ENCODE results near the gene GK. TPM values are rescaled to one million over a fixed set of nuclear protein-coding genes. Genes with fewer than 3 reads are reported as not detected.

GK gene
- total RNA-seq, 2 donors from 2014 or later = 8.1 to 9.6 TPM

DNA sequence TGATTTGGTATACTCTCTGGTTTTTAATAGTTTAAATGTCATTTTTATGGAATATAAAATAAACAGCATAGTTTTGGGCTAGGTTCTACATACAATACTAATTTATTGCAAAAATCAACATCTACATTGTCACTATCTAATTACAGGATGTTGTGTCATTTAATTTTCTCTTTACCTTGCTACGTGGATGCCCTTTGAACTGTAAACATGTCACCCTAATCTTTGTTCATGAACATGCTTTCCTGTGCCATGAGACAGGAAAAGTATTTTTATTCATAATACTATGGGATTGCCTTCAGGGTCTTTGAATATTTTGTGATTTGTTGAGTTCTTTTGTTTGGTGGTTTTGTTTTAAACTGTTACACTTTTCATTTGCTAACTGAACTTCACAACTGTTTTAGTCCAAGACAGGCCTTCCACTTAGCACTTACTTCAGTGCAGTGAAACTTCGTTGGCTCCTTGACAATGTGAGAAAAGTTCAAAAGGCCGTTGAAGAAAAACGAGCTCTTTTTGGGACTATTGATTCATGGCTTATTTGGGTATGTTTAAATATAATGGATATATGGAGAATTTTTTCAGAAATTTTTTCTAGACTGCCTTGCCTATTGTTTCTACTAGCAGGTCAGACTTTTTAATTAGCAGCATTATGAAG is 40.9 kb downstream of the GK start:
- no peaks in the 10 kb centered on the region for H3K9me3 ChIP-seq (ENCODE audit: control insufficient read depth, low read length, poor library complexity, severe bottlenecking)
- Mint-ChIP-seq H3K4me3 (no peak overlapping the region), H3K36me3 (ENCODE audit: low read depth) (peaks cover 2% of the 10 kb centered on the region), H3K27me3 (no peaks in the 10 kb centered on the region), H3K27ac (no peak overlapping the region), H3K4me1 (peaks cover 2% of the 10 kb centered on the region)
- DNase-seq = no peak
- no peak for ATAC-seq

GRCh38 chrX:30702736-30703135 is 49.5 kb downstream of the GK start:
- Mint-ChIP-seq H3K27ac (no peak overlapping the region), H3K27me3 (no peaks in the 10 kb centered on the region), H3K4me3 (no peak overlapping the region), H3K36me3 (ENCODE audit: low read depth) (no peaks in the 10 kb centered on the region), H3K4me1 (no peaks in the 10 kb centered on the region)
- DNase-seq (no peak), ATAC-seq (no peak)
- H3K9me3 ChIP-seq (ENCODE audit: control insufficient read depth, low read length, poor library complexity, severe bottlenecking) = no peaks in the 10 kb centered on the region

DNA sequence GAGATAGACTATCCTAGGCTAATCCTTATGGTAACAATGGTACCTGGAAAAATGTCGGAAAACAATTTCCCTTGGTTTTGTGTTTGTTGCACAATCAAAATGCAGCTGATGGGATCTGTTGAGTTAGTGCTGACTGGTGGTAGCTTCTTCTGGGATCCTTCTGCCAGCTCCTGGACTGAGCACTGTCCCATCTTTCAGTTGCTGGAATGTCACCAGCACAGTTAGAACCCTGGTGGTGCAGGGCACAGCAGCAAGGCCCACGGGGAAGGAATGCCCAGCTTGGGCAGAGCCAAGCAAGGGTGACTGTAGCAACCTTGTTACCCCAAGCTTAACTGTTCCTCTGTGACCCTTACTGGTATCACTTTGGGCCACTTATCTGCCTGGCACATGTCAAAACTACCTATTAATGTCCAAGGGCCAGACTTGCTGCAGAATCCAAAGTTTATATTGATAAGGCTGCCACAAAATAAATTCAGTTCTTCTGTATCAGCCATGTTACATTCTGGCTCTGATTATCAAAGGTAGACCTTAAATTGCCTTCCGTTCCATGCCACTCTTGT is 53.1 kb downstream of the GK start:
- no peak for DNase-seq
- Mint-ChIP-seq H3K4me3 (no peak overlapping the region), H3K27ac (no peak overlapping the region), H3K4me1 (no peaks in the 10 kb centered on the region), H3K36me3 (ENCODE audit: low read depth) (no peaks in the 10 kb centered on the region), H3K27me3 (no peaks in the 10 kb centered on the region)
- H3K9me3 ChIP-seq (ENCODE audit: control insufficient read depth, low read length, poor library complexity, severe bottlenecking) = no peaks in the 10 kb centered on the region
- ATAC-seq = no peak

- DNase-seq (no peak), ATAC-seq (no peak)
- no peaks in the 10 kb centered on the region for H3K9me3 ChIP-seq (ENCODE audit: control insufficient read depth, low read length, poor library complexity, severe bottlenecking)
- Mint-ChIP-seq H3K27ac (no peak overlapping the region), H3K27me3 (no peaks in the 10 kb centered on the region), H3K4me1 (peaks cover 3% of the 10 kb centered on the region), H3K4me3 (no peak overlapping the region), H3K36me3 (ENCODE audit: low read depth) (no peaks in the 10 kb centered on the region)
Observed at GRCh38 chrX:30712214-30712613, 59.0 kb downstream of the GK start.

GRCh38 chrX:30713061-30713525 is 59.9 kb downstream of the GK start:
- peaks cover 3% of the 10 kb centered on the region for H3K4me1 Mint-ChIP-seq
- H3K36me3 Mint-ChIP-seq (ENCODE audit: low read depth) = no peaks in the 10 kb centered on the region
- ATAC-seq (peak; percentile 79), DNase-seq (peak in 2 of 3 donors; percentile 9 to 25)
- no peaks in the 10 kb centered on the region for H3K9me3 ChIP-seq (ENCODE audit: control insufficient read depth, low read length, poor library complexity, severe bottlenecking)
- peak overlapping the region; percentile 90 for H3K27ac Mint-ChIP-seq
- no peak overlapping the region for H3K4me3 Mint-ChIP-seq
- no peaks in the 10 kb centered on the region for H3K27me3 Mint-ChIP-seq

DNA sequence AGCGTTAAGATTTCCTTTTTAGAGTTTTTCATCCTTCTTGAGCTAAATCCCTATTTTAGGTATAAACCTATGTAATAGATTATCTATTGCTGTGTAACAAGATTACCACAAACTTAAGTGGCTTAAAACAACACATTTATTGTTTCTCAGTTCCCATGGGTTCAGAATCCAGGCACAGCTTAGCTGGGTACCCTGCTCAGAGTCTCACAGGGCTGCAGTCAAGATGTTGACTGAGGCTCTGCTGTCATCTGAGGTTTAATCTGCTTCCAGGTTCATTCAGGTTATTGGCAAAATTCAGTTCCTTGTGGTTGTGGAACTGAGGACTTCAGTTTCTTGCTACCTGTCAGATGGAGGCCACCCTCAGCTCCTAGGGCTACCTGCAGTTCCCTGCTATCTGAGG is 60.9 kb downstream of the GK start:
- Mint-ChIP-seq H3K4me1 (peaks cover 3% of the 10 kb centered on the region), H3K27me3 (no peaks in the 10 kb centered on the region), H3K36me3 (ENCODE audit: low read depth) (no peaks in the 10 kb centered on the region), H3K27ac (peak overlapping the region; percentile 73), H3K4me3 (no peak overlapping the region)
- DNase-seq = no peak
- H3K9me3 ChIP-seq (ENCODE audit: control insufficient read depth, low read length, poor library complexity, severe bottlenecking) = no peaks in the 10 kb centered on the region
- no peak for ATAC-seq

GRCh38 chrX:30715976-30716375 is 62.8 kb downstream of the GK start:
- H3K4me3 Mint-ChIP-seq = no peak overlapping the region
- H3K27ac Mint-ChIP-seq = no peak overlapping the region
- H3K4me1 Mint-ChIP-seq = peaks cover 3% of the 10 kb centered on the region
- no peak for ATAC-seq
- H3K27me3 Mint-ChIP-seq = no peaks in the 10 kb centered on the region
- no peaks in the 10 kb centered on the region for H3K9me3 ChIP-seq (ENCODE audit: control insufficient read depth, low read length, poor library complexity, severe bottlenecking)
- no peaks in the 10 kb centered on the region for H3K36me3 Mint-ChIP-seq (ENCODE audit: low read depth)
- no peak for DNase-seq

DNA sequence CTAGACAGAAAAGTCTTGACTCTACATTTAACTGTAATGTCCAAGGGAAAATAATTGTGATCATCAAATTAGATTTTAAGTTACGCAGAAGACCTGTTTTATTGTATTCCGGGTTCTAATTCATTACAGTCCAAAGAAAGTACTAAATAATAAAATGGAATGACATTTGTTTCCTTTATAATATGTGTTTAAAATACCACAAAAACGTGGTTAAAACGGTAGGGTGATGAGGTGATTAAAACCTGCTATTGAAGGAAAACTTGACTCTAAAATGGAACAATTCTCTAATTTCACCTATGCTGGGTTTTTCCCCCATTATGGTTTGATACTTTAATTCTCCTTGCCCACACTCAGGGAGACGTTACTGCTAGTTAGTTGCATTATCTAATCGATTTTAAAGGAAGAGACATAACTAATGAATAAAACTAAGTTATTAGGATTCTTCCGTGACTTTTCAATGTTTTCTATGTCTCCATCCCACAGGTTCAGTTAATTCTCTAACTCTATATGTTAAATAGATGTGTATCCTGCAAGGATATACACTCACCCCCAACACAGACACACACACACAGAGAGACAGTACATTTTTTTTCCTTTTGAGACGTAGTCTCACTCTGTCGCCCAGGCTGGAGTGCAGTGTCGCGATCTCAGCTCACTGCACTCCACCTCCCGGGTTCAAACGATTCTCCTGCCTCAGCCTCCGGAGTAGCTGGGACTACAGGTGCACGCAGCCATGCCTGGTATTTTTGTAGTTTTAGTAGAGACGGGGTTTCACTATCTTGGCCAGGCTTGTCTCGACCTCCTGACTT is 80.8 kb downstream of the GK start:
- H3K9me3 ChIP-seq (ENCODE audit: control insufficient read depth, low read length, poor library complexity, severe bottlenecking) = no peaks in the 10 kb centered on the region
- Mint-ChIP-seq H3K27ac (no peak overlapping the region), H3K4me3 (no peak overlapping the region), H3K27me3 (no peaks in the 10 kb centered on the region), H3K4me1 (peaks cover 2% of the 10 kb centered on the region), H3K36me3 (ENCODE audit: low read depth) (no peaks in the 10 kb centered on the region)
- no peak for ATAC-seq
- DNase-seq = no peak

DNA sequence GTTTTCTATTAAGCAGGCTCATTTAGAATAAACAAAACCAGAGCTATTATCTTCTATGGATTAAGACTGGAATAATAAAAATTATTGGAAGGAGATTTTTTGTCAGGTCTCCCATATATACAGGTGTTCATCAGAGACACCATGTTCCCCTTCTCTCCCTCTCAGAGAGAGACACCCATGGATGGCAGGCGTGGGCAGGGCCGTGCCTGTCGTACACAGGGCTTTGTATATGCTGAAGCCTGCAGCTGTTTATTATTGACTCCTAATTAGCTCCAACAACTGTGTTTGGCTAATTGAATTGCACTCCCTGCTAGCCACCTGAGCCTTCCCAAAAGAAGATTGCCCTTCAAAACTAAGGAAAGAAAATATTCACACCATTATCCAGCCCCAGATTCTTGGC is 81.6 kb downstream of the GK start:
- no peaks in the 10 kb centered on the region for H3K27me3 Mint-ChIP-seq
- DNase-seq = no peak
- H3K27ac Mint-ChIP-seq = no peak overlapping the region
- peaks cover 2% of the 10 kb centered on the region for H3K4me1 Mint-ChIP-seq
- no peak overlapping the region for H3K4me3 Mint-ChIP-seq
- H3K9me3 ChIP-seq (ENCODE audit: control insufficient read depth, low read length, poor library complexity, severe bottlenecking) = no peaks in the 10 kb centered on the region
- H3K36me3 Mint-ChIP-seq (ENCODE audit: low read depth) = no peaks in the 10 kb centered on the region
- ATAC-seq = no peak

- peak; percentile 87 for ATAC-seq
- peaks cover 2% of the 10 kb centered on the region for H3K4me1 Mint-ChIP-seq
- H3K4me3 Mint-ChIP-seq = no peak overlapping the region
- DNase-seq = peak; percentile 30 to 59 (median 34)
- no peaks in the 10 kb centered on the region for H3K27me3 Mint-ChIP-seq
- H3K36me3 Mint-ChIP-seq (ENCODE audit: low read depth) = no peaks in the 10 kb centered on the region
- H3K9me3 ChIP-seq (ENCODE audit: control insufficient read depth, low read length, poor library complexity, severe bottlenecking) = no peaks in the 10 kb centered on the region
- no peak overlapping the region for H3K27ac Mint-ChIP-seq
Observed at GRCh38 chrX:30735839-30736238, 82.6 kb downstream of the GK start.

DNA sequence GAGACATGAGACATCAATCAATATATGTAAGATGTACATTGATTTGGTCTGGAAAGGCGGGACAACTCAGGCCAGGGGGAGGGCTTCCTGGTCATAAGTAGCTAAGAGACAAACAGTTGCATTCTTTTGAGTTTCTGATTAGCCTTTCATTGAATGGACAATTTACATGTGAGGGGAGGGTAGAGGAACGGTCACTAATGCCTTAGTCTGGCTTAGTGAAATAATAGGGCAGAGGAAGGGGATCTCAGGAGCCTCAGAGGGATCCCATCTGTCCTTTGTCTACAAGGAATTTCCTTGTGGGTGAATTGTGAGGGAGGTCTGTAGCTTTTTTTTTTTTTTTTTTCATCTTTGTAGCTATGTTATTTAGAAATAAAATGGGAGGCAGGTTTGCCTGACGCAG is 88.3 kb downstream of the GK start:
- DNase-seq (no peak), ATAC-seq (no peak)
- H3K9me3 ChIP-seq (ENCODE audit: control insufficient read depth, low read length, poor library complexity, severe bottlenecking) = no peaks in the 10 kb centered on the region
- no peaks in the 10 kb centered on the region for H3K4me1 Mint-ChIP-seq
- H3K27me3 Mint-ChIP-seq = no peaks in the 10 kb centered on the region
- H3K4me3 Mint-ChIP-seq = no peak overlapping the region
- H3K27ac Mint-ChIP-seq = no peak overlapping the region
- H3K36me3 Mint-ChIP-seq (ENCODE audit: low read depth) = no peaks in the 10 kb centered on the region

DNA sequence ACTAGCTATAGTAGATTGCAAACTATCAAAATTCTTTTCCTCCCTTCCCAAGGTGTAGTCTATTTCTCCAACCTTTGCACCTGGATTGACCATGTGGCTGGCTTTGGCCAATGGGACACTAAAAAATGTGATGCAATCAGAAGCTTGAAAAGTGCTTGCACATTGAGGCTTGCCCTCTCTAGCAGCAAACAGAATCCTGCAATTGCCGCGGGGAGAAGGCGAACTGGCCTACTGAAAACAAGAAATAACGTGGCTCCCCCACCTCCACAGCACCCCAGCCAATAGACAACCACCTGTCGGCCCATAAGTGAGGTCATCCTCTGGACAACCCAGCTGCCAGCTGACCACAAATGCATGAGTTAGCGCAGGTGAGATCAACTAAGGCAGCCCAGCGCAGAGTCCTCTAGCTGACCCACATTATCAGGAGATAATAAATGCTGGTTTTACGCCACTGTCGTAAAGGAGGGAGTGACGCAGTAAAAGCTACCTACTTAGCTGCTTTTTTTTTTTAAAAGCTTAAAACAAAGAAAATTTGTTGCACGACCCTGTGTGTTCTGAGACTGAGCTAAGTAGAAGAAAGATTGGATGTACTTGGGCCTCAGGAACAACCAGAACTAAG is 95.2 kb downstream of the GK start:
- H3K27ac Mint-ChIP-seq = no peak overlapping the region
- no peak for ATAC-seq
- no peak overlapping the region for H3K4me3 Mint-ChIP-seq
- H3K27me3 Mint-ChIP-seq = no peaks in the 10 kb centered on the region
- no peaks in the 10 kb centered on the region for H3K36me3 Mint-ChIP-seq (ENCODE audit: low read depth)
- no peak for DNase-seq
- no peaks in the 10 kb centered on the region for H3K9me3 ChIP-seq (ENCODE audit: control insufficient read depth, low read length, poor library complexity, severe bottlenecking)
- no peaks in the 10 kb centered on the region for H3K4me1 Mint-ChIP-seq

DNA sequence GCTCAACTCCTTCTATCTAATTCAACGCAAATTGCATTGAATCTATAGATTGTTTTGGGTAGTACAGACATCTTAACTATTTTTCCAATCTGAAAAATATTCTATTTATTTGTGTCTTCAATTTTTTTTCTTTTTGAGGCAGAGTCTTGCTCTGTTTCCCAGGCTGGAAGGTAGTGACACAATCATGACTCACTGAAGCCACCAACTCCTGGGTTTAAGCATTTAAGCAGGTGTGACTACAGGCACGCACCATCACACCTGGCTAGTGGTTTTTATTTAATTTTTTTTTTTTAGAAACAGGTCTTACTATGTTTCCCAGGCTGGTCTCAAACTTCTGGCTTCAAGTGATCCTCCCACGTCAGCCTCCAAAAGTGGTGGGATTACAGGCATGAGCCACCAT is 98.3 kb downstream of the GK start:
- H3K9me3 ChIP-seq (ENCODE audit: control insufficient read depth, low read length, poor library complexity, severe bottlenecking) = no peaks in the 10 kb centered on the region
- ATAC-seq (no peak), DNase-seq (no peak)
- Mint-ChIP-seq H3K36me3 (ENCODE audit: low read depth) (no peaks in the 10 kb centered on the region), H3K27ac (no peak overlapping the region), H3K4me1 (no peaks in the 10 kb centered on the region), H3K4me3 (no peak overlapping the region), H3K27me3 (no peaks in the 10 kb centered on the region)

All from T-helper 17 cell (primary cell).